GM12891 (cell line): ENCODE results near the gene RER1.

Experiments
- POLR2A ChIP-seq: IDR thresholded peaks from 2 replicates; pipeline ENCODE4 v1.6.1; 2011; ENCODE audit warnings: low read depth, low read length, control low read depth
- POLR2AphosphoS5 ChIP-seq: IDR thresholded peaks from 2 replicates; pipeline ENCODE4 v1.6.1; 2011; ENCODE audit warnings: low read depth, low read length, control low read depth
- TAF1 ChIP-seq: IDR thresholded peaks from 2 replicates; pipeline ENCODE4 v1.6.1; 2011; ENCODE audit warnings: low read depth, low read length, control low read depth

GRCh38 chr1:2374252-2375155 is 17.1 kb upstream of the RER1 start:
- no peak for TF ChIP-seq POLR2AphosphoS5
- TF ChIP-seq POLR2A = no peak
- TF ChIP-seq TAF1 = no peak
